ENCODE measurements around the gene EID3. TPM values are rescaled to one million over a fixed set of nuclear protein-coding genes. Genes with fewer than 3 reads are reported as not detected.
"Not testable (repeated sequence)": the region's sequence is repeated elsewhere in the genome, so short reads cannot be mapped to it uniquely, and the experiment has no call there.

The EID3 gene
- total RNA-seq, 1 experiment from 2014 or later, result 3.2 TPM

DNA sequence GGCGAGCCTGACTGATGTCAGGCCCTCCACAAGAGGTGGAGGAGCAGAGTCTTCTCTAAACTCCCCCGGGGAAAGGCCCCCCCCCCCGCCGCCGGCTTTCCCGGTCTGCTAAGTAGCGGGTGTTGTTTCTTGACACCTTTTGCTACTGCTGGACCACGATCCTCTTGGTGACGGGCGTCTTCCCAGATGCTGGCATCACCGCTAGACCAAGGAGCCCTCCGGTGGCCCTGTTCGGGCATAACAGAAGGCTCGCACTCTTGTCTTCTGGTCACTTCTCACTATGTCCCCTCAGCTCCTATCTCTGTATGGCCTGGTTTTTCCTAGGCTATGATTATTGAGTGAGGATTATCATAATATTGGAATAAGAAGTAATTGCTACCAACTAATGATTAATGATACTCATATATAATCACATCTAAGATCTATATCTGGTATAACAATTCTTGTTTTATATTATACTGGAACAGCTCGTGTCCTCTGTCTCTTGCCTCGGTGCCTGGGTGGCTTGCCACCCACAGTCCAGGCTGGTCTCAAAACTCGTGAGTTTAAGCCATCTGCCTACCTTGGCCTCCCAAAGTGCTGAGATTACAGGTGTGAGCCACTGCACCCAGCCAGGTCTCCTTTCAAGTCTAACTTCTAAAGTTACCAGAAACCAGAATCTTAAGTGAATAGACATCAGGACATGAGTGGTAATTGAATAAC is 9.2 kb upstream of the EID3 start:
- peaks cover 45% of the 10 kb centered on the region for H3K36me3 Mint-ChIP-seq
- CTCF ChIA-PET, result interaction anchor here (1.6 kb wide), 1 partner anchor 93 kb away, joined by 3 read pairs; no protein-coding TSS in a partner anchor

DNA sequence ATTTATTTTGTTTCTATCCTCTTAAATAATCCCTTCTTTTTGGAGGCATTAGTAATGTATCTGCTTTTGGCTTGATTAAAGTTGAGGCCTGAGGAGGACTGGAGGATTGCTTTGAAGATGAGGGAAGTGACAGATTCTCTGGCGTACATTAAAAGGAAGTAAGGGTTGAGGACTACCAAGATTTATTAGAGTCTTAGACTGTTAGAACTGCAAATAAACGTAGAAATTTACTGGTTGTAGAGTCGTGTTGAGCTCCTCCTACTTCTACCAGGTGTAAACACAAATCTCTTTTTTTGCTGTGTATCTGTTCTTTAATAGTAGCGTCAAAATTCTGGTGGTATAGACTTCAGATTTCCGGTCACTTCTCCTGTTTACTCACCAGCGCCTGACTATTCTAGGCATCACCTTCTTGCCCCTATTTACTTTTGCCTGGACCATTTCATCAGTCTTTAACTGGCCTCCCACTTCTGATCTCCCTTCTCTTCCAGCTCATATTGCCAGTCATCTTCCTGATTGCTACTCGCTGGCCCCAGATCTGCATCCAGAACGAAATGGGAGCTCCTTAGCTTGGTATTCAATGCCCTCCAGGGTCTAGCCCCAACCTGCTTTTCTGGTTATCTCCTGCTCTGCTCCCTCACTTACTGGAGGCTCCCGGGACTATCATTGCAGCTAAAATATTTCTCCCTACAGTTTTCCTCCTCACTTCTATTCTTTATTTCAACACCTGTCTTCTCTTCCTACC is 8.4 kb upstream of the EID3 start:
- H3K4me1 Mint-ChIP-seq, result peaks cover 43% of the 10 kb centered on the region
- TF ChIP-seq, protein P1, sequence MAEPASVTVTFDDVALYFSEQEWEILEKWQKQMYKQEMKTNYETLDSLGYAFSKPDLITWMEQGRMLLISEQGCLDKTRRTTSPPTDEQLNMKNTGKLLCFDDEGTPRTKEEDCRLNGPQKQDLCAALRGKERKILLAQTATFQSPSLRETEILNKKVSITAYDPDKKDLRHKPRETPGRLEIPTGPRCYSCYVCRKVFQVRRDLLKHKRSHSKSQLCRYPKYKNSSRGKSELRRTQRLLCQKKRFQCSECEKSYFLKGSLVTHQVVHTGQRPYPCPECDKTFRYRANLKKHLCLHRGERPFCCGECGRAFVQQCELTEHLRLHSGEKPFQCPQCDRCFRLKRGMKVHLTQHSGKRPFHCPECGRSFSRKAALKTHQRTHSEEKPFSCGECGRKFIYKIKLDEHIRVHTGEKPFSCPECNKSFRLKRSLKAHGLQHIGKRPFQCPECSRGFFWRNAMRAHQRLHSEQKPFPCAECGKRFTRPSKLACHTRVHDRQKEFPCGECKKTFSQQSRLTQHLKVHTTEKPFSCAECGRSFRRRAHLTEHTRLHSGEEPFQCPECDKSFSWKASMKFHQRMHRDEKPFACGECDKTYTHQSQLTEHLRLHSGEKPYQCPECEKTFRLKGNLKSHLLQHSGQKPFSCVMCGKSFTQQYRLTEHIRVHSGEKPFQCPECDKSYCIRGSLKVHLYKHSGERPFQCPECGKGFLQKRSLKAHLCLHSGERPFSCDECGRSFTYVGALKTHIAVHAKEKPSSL (CRISPR knock-in tag; conservative IDR thresholded peaks at IDR 0.05), result no peak
- TF ChIP-seq, protein P2, sequence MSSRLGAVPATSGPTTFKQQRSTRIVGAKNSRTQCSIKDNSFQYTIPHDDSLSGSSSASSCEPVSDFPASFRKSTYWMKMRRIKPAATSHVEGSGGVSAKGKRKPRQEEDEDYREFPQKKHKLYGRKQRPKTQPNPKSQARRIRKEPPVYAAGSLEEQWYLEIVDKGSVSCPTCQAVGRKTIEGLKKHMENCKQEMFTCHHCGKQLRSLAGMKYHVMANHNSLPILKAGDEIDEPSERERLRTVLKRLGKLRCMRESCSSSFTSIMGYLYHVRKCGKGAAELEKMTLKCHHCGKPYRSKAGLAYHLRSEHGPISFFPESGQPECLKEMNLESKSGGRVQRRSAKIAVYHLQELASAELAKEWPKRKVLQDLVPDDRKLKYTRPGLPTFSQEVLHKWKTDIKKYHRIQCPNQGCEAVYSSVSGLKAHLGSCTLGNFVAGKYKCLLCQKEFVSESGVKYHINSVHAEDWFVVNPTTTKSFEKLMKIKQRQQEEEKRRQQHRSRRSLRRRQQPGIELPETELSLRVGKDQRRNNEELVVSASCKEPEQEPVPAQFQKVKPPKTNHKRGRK (CRISPR knock-in tag; IDR thresholded peaks at IDR 0.05; ENCODE audit: borderline replicate concordance), result no peak
- TF ChIP-seq SMAD3 (CRISPR knock-in tag; IDR thresholded peaks at IDR 0.05; ENCODE audit: borderline replicate concordance) (no peak), ZNF219 (CRISPR knock-in tag; IDR thresholded peaks at IDR 0.05; ENCODE audit: borderline replicate concordance) (no peak), ETV6 (CRISPR knock-in tag; IDR thresholded peaks at IDR 0.05) (no peak), FOXJ3 (CRISPR knock-in tag; IDR thresholded peaks at IDR 0.05; ENCODE audit: borderline replicate concordance) (no peak), NR3C1 (CRISPR knock-in tag; conservative IDR thresholded peaks at IDR 0.05; ENCODE audit: low read depth) (no peak), ELF4 (CRISPR knock-in tag; IDR thresholded peaks at IDR 0.05; ENCODE audit: low read depth) (no peak), NR1H2 (CRISPR knock-in tag; IDR thresholded peaks at IDR 0.05) (no peak), HMGA2 (CRISPR knock-in tag; IDR thresholded peaks at IDR 0.05) (no peak)
- TF ChIP-seq, protein P3, sequence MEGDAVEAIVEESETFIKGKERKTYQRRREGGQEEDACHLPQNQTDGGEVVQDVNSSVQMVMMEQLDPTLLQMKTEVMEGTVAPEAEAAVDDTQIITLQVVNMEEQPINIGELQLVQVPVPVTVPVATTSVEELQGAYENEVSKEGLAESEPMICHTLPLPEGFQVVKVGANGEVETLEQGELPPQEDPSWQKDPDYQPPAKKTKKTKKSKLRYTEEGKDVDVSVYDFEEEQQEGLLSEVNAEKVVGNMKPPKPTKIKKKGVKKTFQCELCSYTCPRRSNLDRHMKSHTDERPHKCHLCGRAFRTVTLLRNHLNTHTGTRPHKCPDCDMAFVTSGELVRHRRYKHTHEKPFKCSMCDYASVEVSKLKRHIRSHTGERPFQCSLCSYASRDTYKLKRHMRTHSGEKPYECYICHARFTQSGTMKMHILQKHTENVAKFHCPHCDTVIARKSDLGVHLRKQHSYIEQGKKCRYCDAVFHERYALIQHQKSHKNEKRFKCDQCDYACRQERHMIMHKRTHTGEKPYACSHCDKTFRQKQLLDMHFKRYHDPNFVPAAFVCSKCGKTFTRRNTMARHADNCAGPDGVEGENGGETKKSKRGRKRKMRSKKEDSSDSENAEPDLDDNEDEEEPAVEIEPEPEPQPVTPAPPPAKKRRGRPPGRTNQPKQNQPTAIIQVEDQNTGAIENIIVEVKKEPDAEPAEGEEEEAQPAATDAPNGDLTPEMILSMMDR (IDR thresholded peaks at IDR 0.05), result no peak
- TF ChIP-seq, protein P4, sequence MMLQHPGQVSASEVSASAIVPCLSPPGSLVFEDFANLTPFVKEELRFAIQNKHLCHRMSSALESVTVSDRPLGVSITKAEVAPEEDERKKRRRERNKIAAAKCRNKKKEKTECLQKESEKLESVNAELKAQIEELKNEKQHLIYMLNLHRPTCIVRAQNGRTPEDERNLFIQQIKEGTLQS (CRISPR knock-in tag; conservative IDR thresholded peaks at IDR 0.05), result no peak
- TF ChIP-seq, protein P5, sequence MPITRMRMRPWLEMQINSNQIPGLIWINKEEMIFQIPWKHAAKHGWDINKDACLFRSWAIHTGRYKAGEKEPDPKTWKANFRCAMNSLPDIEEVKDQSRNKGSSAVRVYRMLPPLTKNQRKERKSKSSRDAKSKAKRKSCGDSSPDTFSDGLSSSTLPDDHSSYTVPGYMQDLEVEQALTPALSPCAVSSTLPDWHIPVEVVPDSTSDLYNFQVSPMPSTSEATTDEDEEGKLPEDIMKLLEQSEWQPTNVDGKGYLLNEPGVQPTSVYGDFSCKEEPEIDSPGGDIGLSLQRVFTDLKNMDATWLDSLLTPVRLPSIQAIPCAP (CRISPR knock-in tag; IDR thresholded peaks at IDR 0.05), result no peak
- TF ChIP-seq, protein P6, sequence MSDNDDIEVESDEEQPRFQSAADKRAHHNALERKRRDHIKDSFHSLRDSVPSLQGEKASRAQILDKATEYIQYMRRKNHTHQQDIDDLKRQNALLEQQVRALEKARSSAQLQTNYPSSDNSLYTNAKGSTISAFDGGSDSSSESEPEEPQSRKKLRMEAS (CRISPR knock-in tag; IDR thresholded peaks at IDR 0.05), result no peak
- TF ChIP-seq, protein P7, sequence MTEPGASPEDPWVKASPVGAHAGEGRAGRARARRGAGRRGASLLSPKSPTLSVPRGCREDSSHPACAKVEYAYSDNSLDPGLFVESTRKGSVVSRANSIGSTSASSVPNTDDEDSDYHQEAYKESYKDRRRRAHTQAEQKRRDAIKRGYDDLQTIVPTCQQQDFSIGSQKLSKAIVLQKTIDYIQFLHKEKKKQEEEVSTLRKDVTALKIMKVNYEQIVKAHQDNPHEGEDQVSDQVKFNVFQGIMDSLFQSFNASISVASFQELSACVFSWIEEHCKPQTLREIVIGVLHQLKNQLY (CRISPR knock-in tag; IDR thresholded peaks at IDR 0.05), result no peak
- POLR2A ChIA-PET, result no interaction called here
- H3K9me3 Mint-ChIP-seq, result no peaks in the 10 kb centered on the region
- no peak; the same call in 1 of the 2 replicates for ATAC-seq
- DNase-seq (ENCODE audit: low spot score), result no peak
- peak overlapping the region; percentile 54 for H3K27ac Mint-ChIP-seq
- CTCF ChIA-PET, result interaction anchor here (1.6 kb wide), 2 partner anchors 79 to 93 kb away, joined by 3 to 5 read pairs; partner anchors contain the start of gene TXNRD1
- H3K36me3 Mint-ChIP-seq, result peaks cover 48% of the 10 kb centered on the region
- no peak overlapping the region for H3K4me3 Mint-ChIP-seq
- no peaks in the 10 kb centered on the region for H3K27me3 Mint-ChIP-seq (ENCODE audit: low read depth)

More for the DNA sequence above, 9.2 kb upstream of the EID3 start:
- ATAC-seq; H3K27ac Mint-ChIP-seq; H3K4me3 Mint-ChIP-seq; POLR2A ChIA-PET; H3K9me3 Mint-ChIP-seq; H3K27me3 Mint-ChIP-seq (ENCODE audit: low read depth): not testable (repeated sequence)
- peaks cover 39% of the 10 kb centered on the region for H3K4me1 Mint-ChIP-seq
- peak; percentile 72 for DNase-seq (ENCODE audit: low spot score)
- TF ChIP-seq, protein P3 (IDR thresholded peaks at IDR 0.05), result 0 out of 2 replicates have a peak, but pooled peaks have one; percentile 23

Data from WTC11 (cell line).